Measurements from ENCODE around the gene LGALS7B. TPM values are rescaled to one million over a fixed set of nuclear protein-coding genes. Genes with fewer than 3 reads are reported as not detected.
"Not testable (repeated sequence)": the region's sequence is repeated elsewhere in the genome, so short reads cannot be mapped to it uniquely, and the experiment has no call there.

LGALS7B gene
- polyA plus RNA-seq, 5 donors: 0.71 to 1.2 (median 1.1) TPM; not detected in 1

DNA sequence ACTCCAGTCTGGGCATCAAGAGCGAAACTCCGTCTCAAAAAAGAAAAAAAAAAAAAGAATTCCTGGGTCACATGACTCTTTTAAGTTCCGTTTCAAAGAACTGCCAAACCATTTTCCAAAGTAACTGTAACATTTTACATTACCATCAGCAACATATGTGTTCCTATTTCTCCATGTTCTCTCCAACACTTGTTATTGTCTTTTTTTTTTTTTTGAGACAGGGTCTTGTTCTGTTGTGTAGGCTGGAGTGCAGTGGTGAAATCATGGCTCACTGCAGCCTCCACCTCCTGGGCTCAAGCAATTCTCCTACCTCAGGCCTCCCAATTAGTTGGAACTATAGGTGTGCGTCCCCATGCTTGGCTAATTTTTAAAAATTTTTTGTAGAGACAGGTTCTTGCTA is 6.5 kb downstream of the LGALS7B start:
- DNase-seq: no peak

DNA sequence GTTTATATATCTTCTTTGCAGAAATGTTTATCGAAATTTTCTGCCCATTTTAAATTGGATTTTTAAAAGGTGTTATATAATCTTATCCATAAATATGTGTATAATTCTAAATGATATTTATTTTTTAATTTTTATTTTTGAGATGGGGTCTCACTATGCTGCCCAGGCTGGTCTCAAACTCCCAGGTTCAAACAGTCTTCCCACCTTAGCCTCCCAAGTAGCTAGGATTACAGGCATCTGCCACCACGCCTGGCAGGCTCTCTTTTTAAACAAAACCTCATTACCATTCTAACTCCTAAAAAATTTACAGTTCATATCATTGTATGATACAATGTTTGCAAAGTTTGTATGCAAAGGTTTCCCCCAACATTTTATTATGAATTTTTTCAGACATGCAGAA is 7.2 kb downstream of the LGALS7B start:
- DNase-seq: no peak

DNA sequence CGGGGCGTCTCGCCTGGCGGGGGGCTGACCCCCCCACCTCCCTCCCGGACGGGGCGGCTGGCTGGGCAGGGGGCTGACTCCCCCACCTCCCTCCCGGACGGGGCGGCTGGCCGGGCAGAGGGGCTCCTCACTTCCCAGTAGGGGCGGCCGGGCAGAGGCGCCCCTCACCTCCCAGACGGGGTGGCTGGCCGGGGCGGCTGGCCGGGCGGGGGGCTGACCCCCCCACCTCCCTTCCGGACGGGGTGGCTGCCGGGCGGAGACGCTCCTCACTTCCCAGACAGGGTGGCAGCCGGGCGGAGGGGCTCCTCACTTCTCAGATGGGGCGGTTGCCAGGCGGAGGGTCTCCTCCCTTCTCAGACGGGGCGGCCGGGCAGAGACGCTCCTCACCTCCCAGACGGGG is 8.8 kb downstream of the LGALS7B start:
- DNase-seq: not testable (repeated sequence)

DNA sequence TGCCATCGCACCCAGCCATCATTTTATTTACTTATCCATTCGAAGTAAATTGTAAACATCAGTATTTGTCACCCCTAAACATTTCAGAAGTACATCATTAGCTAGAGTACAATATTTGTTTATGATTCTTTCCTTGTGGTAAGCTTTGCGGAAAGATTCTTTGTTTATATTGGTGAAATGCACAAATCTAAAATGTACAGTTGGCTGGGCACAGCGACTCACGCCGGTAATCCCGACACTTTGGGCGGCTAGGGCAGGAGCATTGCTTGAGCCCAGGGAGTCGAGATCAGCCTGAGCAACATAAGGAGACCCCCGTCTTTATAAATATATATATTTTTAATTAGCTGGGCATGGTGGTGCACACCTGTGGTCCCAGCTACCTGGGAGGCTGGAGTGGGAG is 10.1 kb downstream of the LGALS7B start:
- DNase-seq: no peak

DNA sequence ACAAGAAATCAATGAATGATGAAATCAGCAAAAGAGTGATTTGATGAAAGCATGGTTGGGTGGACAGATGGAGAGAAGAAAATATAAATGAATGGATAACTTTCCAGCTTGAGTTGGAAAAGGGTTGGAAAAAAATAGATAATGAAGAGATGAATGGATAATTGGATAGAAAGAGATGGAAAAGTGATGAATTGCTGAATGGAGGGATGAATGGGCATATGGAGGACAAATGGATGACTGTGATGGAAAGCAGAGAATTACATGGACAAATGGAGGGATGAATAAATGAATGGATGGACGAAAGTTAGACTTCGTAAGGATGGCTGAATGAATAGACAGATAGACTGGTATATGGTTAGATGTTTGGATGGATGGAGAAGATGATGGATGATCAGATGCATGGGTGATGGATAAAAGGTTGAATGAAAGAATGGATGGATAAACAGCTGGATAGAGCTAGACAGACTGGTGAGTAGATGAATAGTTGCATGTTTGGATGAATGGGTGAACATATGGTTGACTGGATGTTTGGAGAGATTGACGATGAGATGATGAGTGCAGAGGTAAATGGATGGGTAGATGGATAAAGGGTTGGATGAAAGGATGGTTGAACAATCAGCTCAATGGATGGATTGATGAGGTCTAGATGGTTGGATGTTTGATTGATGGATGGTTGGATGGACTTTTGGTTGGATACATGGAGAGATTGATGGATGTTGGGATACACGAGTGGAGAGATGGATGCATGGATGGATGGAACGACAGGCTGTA is 11.8 kb downstream of the LGALS7B start:
- DNase-seq: no peak

DNA sequence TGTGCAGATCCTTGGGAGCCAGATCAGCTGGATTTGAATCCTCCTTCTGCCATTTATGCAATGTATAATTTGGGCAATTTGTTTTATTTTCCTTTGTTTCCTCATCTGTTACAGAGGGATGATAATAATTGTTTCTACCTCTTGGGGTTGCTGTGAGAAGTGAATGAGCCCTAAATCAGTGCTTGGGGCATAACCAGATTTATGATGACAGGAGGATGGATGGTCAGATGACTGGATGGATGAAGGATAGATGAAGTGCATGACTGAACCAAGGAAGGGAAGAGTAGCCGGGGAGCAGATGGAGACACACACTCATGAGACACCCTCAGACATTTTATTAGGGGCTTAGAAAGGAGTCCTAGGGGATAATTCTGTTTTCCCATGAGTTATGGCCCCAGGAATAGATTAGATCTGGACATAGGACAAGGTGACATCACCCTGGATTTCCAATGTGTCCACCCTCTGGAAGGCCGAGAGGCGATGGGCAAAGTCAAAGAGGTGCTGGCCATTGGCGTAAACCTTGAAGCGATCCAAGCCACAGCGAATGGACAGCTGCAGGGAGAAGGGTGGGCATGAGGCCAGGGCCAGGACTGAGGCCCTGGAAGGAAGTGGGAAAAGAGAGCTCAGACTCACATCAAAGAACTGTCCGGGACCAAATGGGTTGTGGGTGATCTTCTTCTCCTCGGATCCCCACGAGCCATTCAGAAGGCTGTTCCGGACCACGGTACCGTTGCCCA is 12.5 kb downstream of the LGALS7B start:
- no peak for DNase-seq

DNA sequence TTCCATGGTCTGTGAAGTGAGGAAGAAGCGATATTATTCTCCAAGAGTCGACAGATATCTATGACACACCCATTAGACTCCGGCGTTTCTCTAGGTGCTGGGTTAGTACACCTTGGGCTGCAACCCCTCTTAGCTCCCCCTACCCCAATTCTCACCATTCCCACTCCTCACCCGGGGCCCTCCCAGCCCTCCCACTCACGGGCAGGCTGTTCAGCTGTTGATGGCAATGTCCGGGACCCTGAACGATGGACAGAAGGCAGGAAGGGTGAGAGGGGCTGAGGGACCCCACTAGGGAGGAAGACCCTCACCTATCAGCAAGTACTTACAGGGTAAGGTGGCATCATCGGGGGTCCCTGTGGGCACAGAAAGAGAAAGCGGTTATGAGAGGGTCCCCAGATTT is 14.5 kb downstream of the LGALS7B start:
- no peak for DNase-seq

DNA sequence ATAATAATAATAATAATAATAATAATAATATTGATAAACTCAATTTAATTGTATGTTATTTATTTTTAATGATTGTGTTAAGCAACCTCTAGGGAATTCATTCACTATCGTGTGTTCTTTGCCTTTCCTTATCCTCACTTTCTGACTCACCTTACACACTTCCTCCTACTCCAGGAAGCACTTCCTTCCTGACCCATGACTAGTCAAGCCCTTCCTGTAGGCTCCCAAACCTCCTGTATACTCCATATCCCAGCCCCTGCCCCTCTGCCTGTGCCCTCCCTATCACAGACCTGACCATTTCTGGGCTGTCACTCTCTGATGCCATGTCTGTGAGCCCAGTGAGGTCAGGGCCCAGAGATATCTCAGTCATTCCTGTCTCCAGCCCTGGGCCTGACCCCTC is 16.2 kb downstream of the LGALS7B start:
- no peak for DNase-seq

DNA sequence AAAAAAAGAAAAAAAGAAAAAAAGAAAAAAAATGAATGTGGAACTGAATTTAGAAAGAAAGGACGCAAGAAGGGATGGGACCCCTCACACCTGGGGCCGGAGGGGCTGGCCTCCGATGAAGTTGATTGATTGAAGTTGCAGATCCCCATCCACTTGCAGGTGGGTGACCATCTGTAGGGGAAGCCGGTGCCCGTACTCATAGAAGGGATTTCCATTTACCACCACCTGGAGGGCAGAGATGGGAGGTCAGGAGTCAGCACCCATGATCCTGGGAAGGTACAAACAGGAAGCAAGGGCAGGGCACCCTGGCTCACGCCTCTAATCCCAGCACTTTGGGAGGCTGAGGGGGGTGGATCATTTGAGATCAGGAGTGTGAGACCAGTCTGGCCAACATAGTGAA is 17.4 kb downstream of the LGALS7B start:
- no peak for DNase-seq

DNA sequence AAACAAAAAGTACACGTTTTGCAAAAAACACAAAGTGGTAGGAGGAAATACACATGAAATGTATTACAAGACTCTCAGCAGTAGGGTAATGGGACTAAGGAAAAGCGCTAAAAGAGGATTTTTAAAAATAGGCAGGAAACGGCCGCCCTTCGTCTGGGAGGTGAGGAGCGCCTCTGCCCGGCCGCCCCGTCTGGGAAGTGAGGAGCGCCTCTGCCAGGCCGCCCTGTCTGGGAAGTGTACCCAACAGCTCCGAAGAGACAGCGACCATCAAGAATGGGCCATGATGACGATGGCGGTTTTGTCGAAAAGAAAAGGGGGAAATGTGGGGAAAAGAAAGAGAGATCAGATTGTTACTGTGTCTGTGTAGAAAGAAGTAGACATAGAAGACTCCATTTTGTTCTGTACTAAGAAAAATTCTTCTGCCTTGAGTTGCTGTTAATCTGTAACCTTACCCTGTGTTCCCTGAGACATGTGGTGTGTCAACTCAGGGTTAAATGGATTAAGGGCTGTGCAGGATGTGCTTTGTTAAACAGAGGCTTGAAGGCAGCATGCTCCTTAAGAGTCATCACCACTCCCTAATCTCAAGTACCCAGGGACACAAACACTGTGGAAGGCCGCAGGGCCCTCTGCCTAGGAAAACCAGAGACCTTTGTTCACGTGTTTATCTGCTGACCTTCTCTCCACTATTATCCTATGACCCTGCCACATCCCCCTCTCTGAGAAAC is 18.5 kb downstream of the LGALS7B start:
- not testable (repeated sequence) for DNase-seq

DNA sequence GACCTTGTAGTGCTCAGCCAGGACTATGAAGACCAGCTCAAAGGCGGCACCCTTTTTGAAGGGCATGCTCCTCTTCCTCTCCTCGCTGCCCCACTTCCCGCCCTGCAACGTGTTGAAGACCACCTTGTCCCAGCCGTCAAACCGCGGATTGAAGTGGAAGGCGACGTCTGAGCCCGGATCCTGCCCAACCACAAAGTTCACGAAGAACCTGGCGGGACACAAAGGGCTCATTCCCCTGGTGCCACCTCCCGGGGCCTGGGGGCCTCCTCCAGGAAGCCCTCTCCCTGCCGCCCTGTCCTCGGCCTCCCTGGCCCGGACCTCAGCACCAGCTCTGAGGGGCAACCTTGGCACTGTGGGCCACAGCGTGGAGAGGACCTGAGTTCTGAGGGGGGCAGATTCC is 19.7 kb downstream of the LGALS7B start:
- no peak for DNase-seq

DNA sequence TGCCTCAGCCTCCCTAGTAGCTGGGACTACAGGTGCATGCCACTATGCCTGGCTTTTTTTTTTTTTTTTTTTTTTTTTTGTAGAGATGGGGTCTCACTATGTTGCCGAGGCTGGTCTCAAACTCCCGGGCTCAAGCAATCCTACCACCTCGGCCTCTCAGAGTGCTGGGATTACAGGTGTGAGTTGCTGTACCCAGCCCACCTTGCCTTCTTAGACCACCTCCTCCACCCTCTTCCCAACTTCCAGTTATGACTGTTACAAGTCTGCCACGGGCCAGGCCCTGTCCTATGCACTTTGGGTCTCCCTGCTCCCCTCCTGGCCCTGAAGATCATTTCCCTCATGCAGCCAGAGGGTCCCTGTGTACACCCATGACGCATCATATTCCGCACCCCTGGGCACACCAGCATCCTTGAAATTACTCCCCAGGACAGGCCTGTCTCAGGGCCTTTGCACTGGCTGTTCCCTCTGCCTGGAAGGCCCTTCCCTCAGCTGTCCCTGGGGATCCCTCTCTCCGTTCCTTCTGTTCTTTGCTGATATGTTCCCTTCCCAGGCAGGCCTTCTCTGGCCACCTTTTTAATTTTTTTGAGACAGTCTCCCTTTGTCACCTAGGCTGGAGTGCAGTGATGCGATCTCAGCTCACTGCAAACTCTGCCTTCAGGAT is 20.7 kb downstream of the LGALS7B start:
- DNase-seq: no peak

DNA sequence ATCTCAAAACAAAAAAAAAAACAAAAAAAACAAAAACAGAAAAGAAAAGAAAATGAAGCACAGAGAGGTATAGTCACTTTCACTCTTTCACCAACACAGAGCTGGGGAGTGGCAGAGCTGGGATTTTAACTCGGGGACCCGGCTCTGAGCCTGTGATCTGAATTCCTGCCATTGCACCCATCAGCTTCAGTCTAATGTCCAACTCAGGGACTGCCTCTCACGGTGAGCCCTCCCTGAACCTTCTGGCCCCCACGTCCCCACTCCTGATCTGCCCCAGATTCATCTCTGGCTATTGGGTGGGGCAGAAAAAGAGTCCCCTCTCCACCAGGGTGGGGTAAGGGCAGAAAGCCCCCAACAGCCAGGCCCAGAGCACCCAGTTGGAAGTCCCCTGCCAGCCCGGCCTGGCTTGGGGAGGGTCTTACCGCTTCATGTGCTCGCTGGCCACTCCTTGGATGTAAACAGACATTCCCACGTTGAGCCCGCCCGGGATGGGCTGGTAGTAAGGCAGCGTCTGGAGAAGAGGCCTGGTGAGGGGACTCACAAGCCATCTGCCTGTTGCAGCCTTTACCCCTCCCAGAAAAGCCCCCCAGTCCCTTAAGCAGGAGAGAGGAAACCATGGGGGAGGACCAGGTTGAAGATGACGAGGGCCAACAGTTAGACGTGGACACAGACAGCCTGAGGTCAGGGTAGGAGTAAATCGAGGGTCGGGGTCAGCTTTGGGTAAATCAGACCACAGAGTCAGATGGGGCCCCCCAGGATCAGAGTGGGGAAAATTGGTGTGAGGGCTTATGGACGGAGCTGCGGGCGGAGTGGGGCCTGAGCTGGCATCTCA is 23.2 kb downstream of the LGALS7B start:
- DNase-seq: no peak

DNA sequence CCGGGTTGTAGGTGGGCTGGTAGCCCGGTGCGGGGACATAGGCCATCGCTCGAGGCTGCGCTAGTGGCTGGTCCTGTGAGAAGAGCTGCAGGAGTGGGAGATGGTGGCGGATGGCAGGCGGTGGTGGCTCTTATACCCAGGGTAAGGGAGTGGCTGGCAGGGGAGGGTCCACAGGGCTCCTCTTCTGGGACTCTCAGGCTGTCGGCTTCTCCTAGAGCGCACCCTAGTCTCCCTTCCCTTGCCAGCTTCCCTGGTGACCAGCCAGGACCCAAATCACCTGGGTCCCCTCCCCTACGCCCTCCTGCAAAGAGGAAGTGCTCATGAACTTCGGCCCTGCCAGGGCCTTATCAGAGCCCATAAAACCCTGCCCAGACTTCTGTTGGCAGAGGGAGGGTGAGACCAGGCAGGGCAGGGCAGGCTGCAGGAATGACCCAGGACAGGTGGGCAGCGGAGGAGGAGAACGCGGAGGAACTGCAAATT is 23.9 kb downstream of the LGALS7B start, which contains the start of gene LGALS4:
Gene LGALS4 (minus strand): TSS at position 105 of the 480 bp plus-strand sequence. CDS start 59 bp downstream, at position 46.
- no peak for DNase-seq

DNA sequence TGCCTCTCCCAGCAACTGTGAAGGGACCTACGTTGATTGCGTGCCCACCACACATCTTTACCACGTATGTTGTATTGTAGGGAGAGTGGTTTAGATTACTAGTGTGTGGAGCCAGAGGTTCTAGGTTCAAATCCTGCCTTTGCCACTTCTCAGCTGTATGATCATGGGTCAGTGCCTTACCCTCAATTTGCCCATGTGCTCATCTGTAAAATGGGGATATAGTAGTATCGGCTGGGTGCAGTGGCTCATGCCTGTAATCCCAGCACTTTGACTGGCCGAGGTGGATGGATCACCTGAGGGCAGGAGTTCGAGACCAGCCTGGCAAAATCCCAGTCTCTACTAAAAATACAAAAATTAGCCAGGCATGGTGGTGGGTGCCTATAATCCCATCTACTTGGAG is 24.3 kb downstream of the LGALS7B start:
- DNase-seq: no peak

DNA sequence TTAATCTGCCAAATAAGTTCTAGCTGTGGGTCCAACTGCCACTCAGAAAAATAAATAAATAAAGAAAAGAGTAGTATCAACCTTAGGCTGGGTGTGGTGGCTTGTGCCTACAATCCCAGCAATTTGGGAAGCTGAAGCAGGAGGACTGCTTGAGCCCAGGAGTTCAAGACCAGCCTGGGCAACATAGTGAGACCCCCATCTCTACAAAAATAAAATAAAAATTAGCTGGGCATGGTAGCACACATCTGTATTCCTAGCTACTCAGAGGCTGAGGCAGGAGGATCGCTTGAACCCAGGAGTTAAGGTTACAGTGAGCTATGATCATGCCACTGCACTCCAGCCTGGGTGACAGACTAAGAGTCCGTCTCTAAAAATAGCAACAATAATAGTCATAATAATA is 24.9 kb downstream of the LGALS7B start:
- not testable (repeated sequence) for DNase-seq

DNA sequence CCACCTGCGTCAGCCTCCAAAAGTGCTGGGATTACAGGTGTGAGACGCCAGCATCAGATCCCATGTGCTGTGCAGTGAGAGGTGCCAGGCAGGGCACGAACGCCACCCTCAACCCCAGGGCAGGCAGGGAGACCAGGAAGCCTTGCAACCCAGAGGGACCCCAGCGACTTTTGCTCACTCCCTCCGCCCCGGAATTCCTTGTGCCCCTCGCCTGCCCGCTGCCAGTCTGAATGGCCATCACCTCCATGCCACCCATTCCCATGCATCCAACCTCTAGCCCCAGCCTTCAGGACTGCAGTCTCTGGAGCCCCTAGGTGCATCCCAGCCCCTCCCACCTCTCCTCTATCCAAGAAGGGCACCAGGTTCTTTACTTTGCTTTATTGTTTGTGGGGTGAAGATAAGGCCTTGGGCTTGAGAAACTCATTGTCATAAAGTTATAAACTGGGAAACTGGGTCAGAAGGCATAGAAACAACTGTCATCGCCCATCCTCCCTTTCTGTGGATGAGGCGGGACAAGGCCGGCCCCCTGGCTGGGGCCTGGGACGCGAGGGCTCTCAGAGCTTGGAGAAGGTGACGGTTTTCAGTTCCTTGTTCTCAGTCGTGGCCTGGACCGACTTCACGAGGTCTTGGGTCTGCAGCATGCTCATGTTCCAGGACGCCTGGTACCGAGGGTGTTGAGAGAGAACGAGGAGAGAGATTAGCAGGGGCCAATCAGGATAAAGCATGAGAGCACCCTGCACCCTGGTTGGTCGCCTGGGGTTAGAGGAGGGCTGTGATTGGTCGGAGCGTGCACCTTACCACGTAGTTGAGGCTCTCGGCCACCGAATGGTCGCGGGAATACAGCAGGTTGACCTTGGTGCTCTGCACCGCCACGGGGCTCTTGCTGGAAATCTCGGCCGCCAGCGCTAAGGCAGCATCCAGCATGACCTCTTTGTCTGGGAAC is 26.3 kb downstream of the LGALS7B start:
- no peak for DNase-seq

DNA sequence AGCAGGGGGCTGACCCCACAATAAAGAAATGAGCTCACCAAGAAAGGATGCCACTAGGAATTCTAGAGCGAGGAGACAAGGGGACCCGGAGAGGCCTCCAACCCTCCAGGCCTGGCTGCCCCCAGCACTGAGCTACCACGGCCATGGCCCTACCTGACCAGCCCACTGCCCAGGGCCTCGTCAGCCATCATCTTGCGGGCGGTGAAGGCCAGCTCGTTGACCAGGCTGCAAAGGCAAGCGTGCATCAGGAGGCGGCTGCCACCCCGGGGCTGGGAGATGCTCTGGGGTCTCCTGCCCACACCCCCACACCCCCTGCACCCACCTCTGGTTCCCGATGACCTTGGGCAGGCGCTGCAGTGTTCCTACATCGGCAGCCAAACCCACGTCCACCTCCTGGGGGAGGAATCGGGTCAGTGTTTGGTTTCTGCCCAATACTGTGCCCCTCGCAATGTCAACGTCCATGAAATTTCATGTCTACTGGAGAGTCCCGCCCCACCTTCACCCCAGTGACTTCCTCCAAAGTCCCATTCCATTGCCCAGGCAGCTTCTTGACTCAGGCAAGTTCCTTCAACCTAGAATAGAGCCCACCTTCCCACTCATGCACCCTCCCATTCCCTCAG is 27.2 kb downstream of the LGALS7B start:
- no peak for DNase-seq

DNA sequence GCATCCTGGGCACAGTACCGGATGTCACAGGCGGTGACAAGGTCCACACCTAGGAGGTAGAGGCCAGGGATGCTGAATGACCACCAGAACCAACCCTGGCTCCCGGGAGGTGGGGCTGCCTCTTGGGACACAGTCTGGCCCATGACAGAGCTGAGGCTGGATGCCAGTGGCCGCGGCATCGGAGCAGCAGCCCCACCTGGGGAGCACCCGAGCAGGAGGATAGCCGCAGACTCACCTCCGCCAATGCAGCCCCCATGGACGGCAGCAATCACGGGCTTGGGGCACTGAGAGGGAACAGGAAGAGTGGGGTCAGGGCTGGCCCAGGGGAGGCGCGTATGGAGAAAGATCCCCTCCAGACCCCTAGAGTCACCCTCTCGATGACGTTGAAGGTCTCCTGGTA is 28.1 kb downstream of the LGALS7B start:
- DNase-seq: no peak
